IPS DF 6.9 (cell line): Measurements from ENCODE around the gene E2F6.

Experiments
- DNase-seq: peaks from one replicate; pipeline ENCODE4 v3.0.0-alpha.2; 2013; ENCODE audit warnings: low read depth, low spot score
- H3K27ac ChIP-seq: one replicate; pipeline ENCODE4 v1.5.1; 2013; ENCODE audit warnings: low read length, control low read depth
- H3K27me3 ChIP-seq: 2 replicates; pipeline ENCODE4 v1.6.1; 2013; ENCODE audit warnings: mild to moderate bottlenecking, low read length; ENCODE audit not compliant: control insufficient read depth, insufficient read depth
- H3K36me3 ChIP-seq: 2 replicates; pipeline ENCODE4 v1.6.1; 2013; ENCODE audit warnings: low read length; ENCODE audit not compliant: control insufficient read depth, insufficient read depth
- H3K4me1 ChIP-seq: 2 replicates; pipeline ENCODE4 v1.6.1; 2013; ENCODE audit warnings: low read length; ENCODE audit not compliant: control insufficient read depth, insufficient read depth
- H3K4me3 ChIP-seq: 2 replicates; pipeline ENCODE4 v1.5.1; 2013; ENCODE audit warnings: mild to moderate bottlenecking, low read length
- H3K9me3 ChIP-seq: 2 replicates; pipeline ENCODE4 v1.6.1; 2013; ENCODE audit warnings: low read length, inconsistent platforms; ENCODE audit not compliant: control insufficient read depth, insufficient read depth
- WGBS: extraction: QIAGEN DNeasy Blood & Tissue Kit; methylation state at CpG from one replicate; pipeline ENCODE4 v1.1.7; 2013; ENCODE audit warnings: mixed read lengths, missing lambda C conversion rate; ENCODE audit not compliant: insufficient read length, insufficient coverage; 5-methylcytosine and 5-hydroxymethylcytosine counted together

Gene E2F6

GRCh38 chr2:11457935-11458334 lies 8.0 kb downstream of the E2F6 start:
- no peaks in the 10 kb centered on the region for H3K4me1 ChIP-seq
- H3K36me3 ChIP-seq: no peaks in the 10 kb centered on the region
- H3K27me3 ChIP-seq: no peaks in the 10 kb centered on the region
- H3K27ac ChIP-seq: no peak overlapping the region
- no peak overlapping the region for H3K4me3 ChIP-seq
- no peaks in the 10 kb centered on the region for H3K9me3 ChIP-seq
- no peak for DNase-seq
- no CpG with 5 or more reads among the region's 1 CpG for WGBS

DNA sequence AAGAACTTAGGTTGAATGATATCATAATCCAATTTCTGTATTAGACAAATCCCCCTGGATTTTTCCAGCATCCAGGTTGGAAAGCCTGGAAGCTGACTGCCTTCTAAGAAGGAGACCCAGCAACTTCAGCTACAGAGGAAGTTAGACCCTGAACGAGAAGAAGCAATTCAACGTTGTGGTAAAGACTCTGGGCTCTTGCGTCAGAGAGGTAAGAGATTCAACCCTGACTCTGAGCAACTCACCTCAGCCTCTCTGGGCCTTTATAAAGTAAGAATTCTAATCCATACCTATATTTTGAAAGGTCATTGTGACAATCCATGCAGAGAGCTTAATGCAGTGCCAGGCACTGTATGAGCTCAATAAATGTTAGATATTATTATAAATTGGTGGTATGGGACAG lies 9.7 kb downstream of the E2F6 start:
- H3K4me1 ChIP-seq: no peaks in the 10 kb centered on the region
- no peaks in the 10 kb centered on the region for H3K36me3 ChIP-seq
- no peak overlapping the region for H3K4me3 ChIP-seq
- DNase-seq: no peak
- no peak overlapping the region for H3K27ac ChIP-seq
- no peaks in the 10 kb centered on the region for H3K9me3 ChIP-seq
- WGBS: no CpG with 5 or more reads among the region's 3 CpGs
- no peaks in the 10 kb centered on the region for H3K27me3 ChIP-seq

DNA sequence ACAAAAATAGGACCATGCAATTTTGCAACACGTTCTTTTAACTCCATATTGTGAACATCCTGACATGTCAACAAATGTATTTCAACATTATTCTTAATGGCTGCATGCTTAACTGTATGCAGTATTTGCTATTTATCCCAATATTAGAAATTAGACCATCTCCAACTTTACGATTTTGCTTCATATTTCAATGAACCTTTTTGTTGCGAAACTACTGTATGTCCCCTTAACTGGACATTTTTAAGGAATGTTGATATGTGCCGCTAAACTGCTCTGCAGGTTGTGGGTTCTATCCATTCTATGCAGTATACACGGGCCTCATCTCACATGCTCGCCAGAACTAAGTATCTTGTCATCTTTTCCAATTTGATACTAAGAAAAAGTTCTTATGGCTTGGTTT lies 11.1 kb downstream of the E2F6 start:
- H3K9me3 ChIP-seq: no peaks in the 10 kb centered on the region
- WGBS: no CpG with 5 or more reads among the region's 6 CpGs
- DNase-seq: no peak
- H3K36me3 ChIP-seq: no peaks in the 10 kb centered on the region
- H3K4me3 ChIP-seq: no peak overlapping the region
- H3K4me1 ChIP-seq: no peaks in the 10 kb centered on the region
- H3K27ac ChIP-seq: no peak overlapping the region
- H3K27me3 ChIP-seq: no peaks in the 10 kb centered on the region

DNA sequence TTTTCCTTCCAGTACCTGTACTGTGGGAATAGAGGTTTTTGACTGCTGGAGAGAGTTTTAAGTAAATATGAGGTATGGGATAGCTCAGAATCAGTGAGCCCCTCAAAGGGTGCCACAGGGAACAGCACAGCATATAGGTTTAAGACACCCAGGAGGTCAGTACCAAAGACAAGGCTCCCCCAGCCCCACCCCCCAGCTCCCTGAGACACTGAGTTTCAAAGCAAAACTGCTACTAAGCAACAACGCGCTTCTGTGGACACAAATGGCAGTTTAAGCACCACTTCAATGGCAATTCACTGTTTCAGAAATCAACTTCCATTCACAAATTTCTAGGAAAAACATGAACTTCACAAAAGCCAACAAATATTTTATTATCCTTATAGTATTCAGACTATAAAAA lies 15.2 kb downstream of the E2F6 start:
- H3K36me3 ChIP-seq: no peaks in the 10 kb centered on the region; the same call in 1 of the 2 replicates
- H3K9me3 ChIP-seq: no peaks in the 10 kb centered on the region
- no peak for DNase-seq
- H3K27ac ChIP-seq: no peak overlapping the region
- no peaks in the 10 kb centered on the region for H3K27me3 ChIP-seq
- no peak overlapping the region for H3K4me3 ChIP-seq
- no CpG with 5 or more reads among the region's 2 CpGs for WGBS
- H3K4me1 ChIP-seq: no peaks in the 10 kb centered on the region

GRCh38 chr2:11446733-11447248 lies 19.2 kb downstream of the E2F6 start:
- Histone ChIP-seq H3K27ac (no peak overlapping the region), H3K36me3 (peaks cover 3% of the 10 kb centered on the region), H3K4me3 (no peak overlapping the region), H3K27me3 (no peaks in the 10 kb centered on the region), H3K9me3 (peaks cover 3% of the 10 kb centered on the region; the same call in 1 of the 2 replicates), H3K4me1 (no peaks in the 10 kb centered on the region)
- DNase-seq: peak; percentile 75
- WGBS: no CpG with 5 or more reads among the region's 14 CpGs

- WGBS: no CpG with 5 or more reads among the region's 4 CpGs
- peaks cover 3% of the 10 kb centered on the region for H3K36me3 ChIP-seq
Observed at GRCh38 chr2:11444737-11445136, 21.2 kb downstream of the E2F6 start.

DNA sequence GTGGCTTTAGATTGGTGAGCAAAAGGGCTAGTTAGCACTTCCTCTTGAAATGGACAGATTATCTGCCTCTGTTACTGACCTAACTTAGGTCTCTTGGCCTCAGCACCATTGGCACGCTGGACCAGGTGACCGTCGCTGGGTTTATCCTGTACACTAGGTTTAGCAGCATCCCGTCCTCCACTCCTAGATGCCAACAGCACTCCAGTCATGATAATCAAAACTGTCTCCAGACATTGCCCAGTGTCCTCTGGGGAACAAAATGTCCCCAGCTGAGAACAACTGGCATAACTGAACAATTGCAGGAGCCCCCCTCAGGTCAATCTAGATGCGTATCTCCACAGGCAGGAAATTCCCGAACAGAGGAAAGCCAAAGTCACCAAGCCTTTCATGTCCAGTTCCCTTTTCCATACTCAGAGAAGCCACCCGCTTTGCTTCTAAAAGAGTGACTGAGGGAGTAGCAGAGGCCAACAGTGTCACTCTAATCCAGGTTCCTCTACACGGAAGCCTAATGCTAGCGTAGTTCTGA lies 27.3 kb downstream of the E2F6 start:
- no peak overlapping the region for H3K4me3 ChIP-seq
- no peaks in the 10 kb centered on the region for H3K4me1 ChIP-seq
- peaks cover under 1% of the 10 kb centered on the region; the same call in 1 of the 2 replicates for H3K36me3 ChIP-seq
- no CpG with 5 or more reads among the region's 9 CpGs for WGBS
- no peaks in the 10 kb centered on the region for H3K27me3 ChIP-seq
- no peak overlapping the region for H3K27ac ChIP-seq
- peaks cover 1% of the 10 kb centered on the region; the same call in 1 of the 2 replicates for H3K9me3 ChIP-seq
- no peak for DNase-seq

More at GRCh38 chr2:11444737-11445136, 21.2 kb downstream of the E2F6 start:
- H3K4me3 ChIP-seq: no peak overlapping the region
- no peak for DNase-seq
- H3K27ac ChIP-seq: no peak overlapping the region
- peaks cover 3% of the 10 kb centered on the region; the same call in 1 of the 2 replicates for H3K9me3 ChIP-seq
- H3K27me3 ChIP-seq: no peaks in the 10 kb centered on the region
- no peaks in the 10 kb centered on the region for H3K4me1 ChIP-seq

DNA sequence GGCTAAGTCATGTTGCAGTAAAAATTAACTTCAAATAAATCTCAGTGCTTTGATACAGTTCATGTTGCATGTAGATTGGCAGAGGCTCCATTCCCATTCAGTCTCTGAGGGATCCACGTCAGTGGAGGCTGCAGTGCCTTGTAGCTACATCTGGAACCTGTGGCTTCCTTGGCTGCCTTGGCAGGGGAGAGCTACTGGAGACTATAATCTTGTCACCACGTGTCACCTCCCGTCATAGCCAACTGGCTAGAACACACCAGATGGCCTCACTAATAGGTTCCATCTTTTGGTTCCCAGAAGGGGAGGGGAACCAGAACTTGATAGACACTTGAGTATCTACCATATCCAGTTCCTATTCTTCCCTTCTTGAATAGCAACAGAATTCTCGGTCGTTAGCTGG lies 28.4 kb downstream of the E2F6 start:
- H3K9me3 ChIP-seq: peaks cover 1% of the 10 kb centered on the region; the same call in 1 of the 2 replicates
- no peaks in the 10 kb centered on the region; the same call in 1 of the 2 replicates for H3K36me3 ChIP-seq
- H3K27ac ChIP-seq: no peak overlapping the region
- H3K4me3 ChIP-seq: no peak overlapping the region
- H3K27me3 ChIP-seq: no peaks in the 10 kb centered on the region
- no peaks in the 10 kb centered on the region for H3K4me1 ChIP-seq
- no peak for DNase-seq
- no CpG with 5 or more reads among the region's 5 CpGs for WGBS

- H3K4me1 ChIP-seq: no peaks in the 10 kb centered on the region
- WGBS: no CpG with 5 or more reads among the region's 8 CpGs
- no peaks in the 10 kb centered on the region for H3K27me3 ChIP-seq
- DNase-seq: no peak
- H3K4me3 ChIP-seq: no peak overlapping the region
- H3K9me3 ChIP-seq: no peaks in the 10 kb centered on the region; the same call in 1 of the 2 replicates
- no peaks in the 10 kb centered on the region for H3K36me3 ChIP-seq
- no peak overlapping the region for H3K27ac ChIP-seq
Observed at GRCh38 chr2:11435036-11435435, 30.9 kb downstream of the E2F6 start.

- no peaks in the 10 kb centered on the region for H3K27me3 ChIP-seq
- DNase-seq: no peak
Observed at GRCh38 chr2:11434443-11434842, 31.5 kb downstream of the E2F6 start.

DNA sequence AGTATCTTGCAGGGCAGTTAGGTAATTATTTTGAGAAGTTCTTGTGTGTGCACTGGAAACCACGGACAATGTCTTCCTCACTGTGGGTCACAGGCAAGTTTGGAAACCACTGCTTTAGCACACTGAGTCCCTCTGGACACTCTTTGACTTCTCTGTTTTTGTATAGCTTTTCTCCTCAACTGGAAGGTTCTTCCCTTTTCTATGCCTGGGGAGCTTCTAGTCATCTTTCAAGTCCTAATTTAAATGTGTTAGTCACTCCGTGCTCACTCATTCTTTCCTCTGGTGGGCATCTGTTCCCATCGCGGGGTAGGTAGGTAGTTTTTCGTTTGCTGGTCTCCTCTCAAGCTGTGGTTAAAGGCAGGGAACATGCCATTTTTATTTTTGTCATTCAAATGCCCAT lies 32.1 kb downstream of the E2F6 start:
- H3K4me3 ChIP-seq: no peak overlapping the region
- H3K27ac ChIP-seq: no peak overlapping the region
- no peaks in the 10 kb centered on the region for H3K27me3 ChIP-seq
- no peak for DNase-seq
- no peaks in the 10 kb centered on the region for H3K4me1 ChIP-seq
- no peaks in the 10 kb centered on the region for H3K36me3 ChIP-seq
- no peaks in the 10 kb centered on the region; the same call in 1 of the 2 replicates for H3K9me3 ChIP-seq
- WGBS: no CpG with 5 or more reads among the region's 5 CpGs

More at GRCh38 chr2:11434443-11434842, 31.5 kb downstream of the E2F6 start:
- H3K4me1 ChIP-seq: no peaks in the 10 kb centered on the region
- no peaks in the 10 kb centered on the region; the same call in 1 of the 2 replicates for H3K9me3 ChIP-seq
- no peak overlapping the region for H3K27ac ChIP-seq
- no CpG with 5 or more reads among the region's 7 CpGs for WGBS
- no peaks in the 10 kb centered on the region for H3K36me3 ChIP-seq
- no peak overlapping the region for H3K4me3 ChIP-seq
